ENCODE results near the gene NME3. TPM values are rescaled to one million over a fixed set of nuclear protein-coding genes. Genes with fewer than 3 reads are reported as not detected.

Gene NME3
- total RNA-seq, 1 donor from 2014 or later: 50.1 TPM

- intact Hi-C loops (cut with DNase I): no loop called here
- DNase-seq (ENCODE audit: low spot score) (no peak), ATAC-seq (no peak)
These were observed 8.3 kb downstream of the NME3 start for GRCh38 chr16:1762879-1763520.

- no peak for ATAC-seq
- DNase-seq (ENCODE audit: low spot score): no peak
- intact Hi-C loops (cut with DNase I): no loop called here
These were observed 9.0 kb downstream of the NME3 start for GRCh38 chr16:1762196-1762878.

GRCh38 chr16:1761751-1762150 is 9.6 kb downstream of the NME3 start:
- DNase-seq (ENCODE audit: low spot score) (no peak), ATAC-seq (no peak)
- intact Hi-C loops (cut with DNase I): no loop called here

- DNase-seq (ENCODE audit: low spot score): peak; percentile 49
- ATAC-seq: no peak
- intact Hi-C loops (cut with DNase I): no loop called here
These were observed 10.4 kb downstream of the NME3 start for GRCh38 chr16:1760911-1761310.

GRCh38 chr16:1759511-1759910 is 11.8 kb downstream of the NME3 start:
- DNase-seq (ENCODE audit: low spot score) (no peak), ATAC-seq (no peak)
- intact Hi-C loops (cut with DNase I): no loop called here

GRCh38 chr16:1758923-1759322 is 12.4 kb downstream of the NME3 start:
- DNase-seq (ENCODE audit: low spot score) (no peak), ATAC-seq (no peak)
- intact Hi-C loops (cut with DNase I): no loop called here

- DNase-seq (ENCODE audit: low spot score) (no peak), ATAC-seq (no peak)
- intact Hi-C loops (cut with DNase I): no loop called here
These were observed 13.5 kb downstream of the NME3 start for GRCh38 chr16:1757714-1758461.

- no peak for ATAC-seq
- no peak for DNase-seq (ENCODE audit: low spot score)
- intact Hi-C loops (cut with DNase I): no loop called here
These were observed 17.1 kb downstream of the NME3 start for GRCh38 chr16:1754204-1754603.

- DNase-seq (ENCODE audit: low spot score) (peak; percentile 38), ATAC-seq (no peak)
- intact Hi-C loops (cut with DNase I): no loop called here
These were observed 18.5 kb downstream of the NME3 start for GRCh38 chr16:1752853-1753252.

- intact Hi-C loops (cut with DNase I): no loop called here
- ATAC-seq (no peak), DNase-seq (ENCODE audit: low spot score) (peak; percentile 56)
These were observed 19.4 kb downstream of the NME3 start for GRCh38 chr16:1751946-1752345.

- DNase-seq (ENCODE audit: low spot score) (peak; percentile 45), ATAC-seq (peak; percentile 8)
- intact Hi-C loops (cut with DNase I): no loop called here
These were observed 21.9 kb downstream of the NME3 start for GRCh38 chr16:1749152-1750117.

GRCh38 chr16:1747934-1748333 is 23.4 kb downstream of the NME3 start:
- intact Hi-C loops (cut with DNase I): no loop called here
- no peak for ATAC-seq
- peak; percentile 46 for DNase-seq (ENCODE audit: low spot score)

- ATAC-seq (no peak), DNase-seq (ENCODE audit: low spot score) (peak; percentile 57)
- intact Hi-C loops (cut with DNase I): no loop called here
These were observed 24.6 kb downstream of the NME3 start for GRCh38 chr16:1746693-1747195.

- no peak for ATAC-seq
- peak; percentile 47 for DNase-seq (ENCODE audit: low spot score)
- intact Hi-C loops (cut with DNase I): no loop called here
These were observed 25.2 kb downstream of the NME3 start for GRCh38 chr16:1745900-1746692.

GRCh38 chr16:1745181-1745899 is 26.0 kb downstream of the NME3 start:
- DNase-seq (ENCODE audit: low spot score) (peak; percentile 44), ATAC-seq (no peak)
- intact Hi-C loops (cut with DNase I): no loop called here

- intact Hi-C loops (cut with DNase I): no loop called here
- ATAC-seq (no peak), DNase-seq (ENCODE audit: low spot score) (peak; percentile 41)
These were observed 27.0 kb downstream of the NME3 start for GRCh38 chr16:1744338-1744840.

Data from sciatic nerve (tissue), 2 donors.